ENCODE measurements around the gene AWAT2.

DNA sequence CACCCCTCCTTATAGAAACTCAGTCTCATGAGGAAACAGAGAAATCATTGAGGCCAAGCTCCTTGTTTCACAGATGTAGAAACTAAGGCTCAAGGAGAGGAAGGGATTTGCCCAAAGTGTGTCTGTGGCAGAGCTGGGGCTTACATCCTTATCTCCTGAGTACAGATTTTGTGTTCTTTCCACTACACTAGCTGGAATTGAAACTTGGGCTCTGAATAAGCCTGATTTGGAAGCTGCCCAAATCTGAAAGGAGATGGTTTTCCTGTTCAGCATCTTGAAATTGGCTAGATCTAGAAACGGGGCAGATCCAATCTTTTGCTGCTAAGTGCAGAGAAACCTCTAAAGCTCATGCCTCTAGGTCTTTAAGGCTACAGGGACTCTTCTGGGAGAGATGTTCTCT is 24.3 kb downstream of the AWAT2 start:
- TF ChIP-seq POLR2A (IDR thresholded peaks at IDR 0.05) (no peak), POLR2AphosphoS5 (IDR thresholded peaks at IDR 0.05; ENCODE audit: insufficient read depth in 1 of 2, low read depth in 1 of 2) (no peak)
- TF ChIP-seq, protein P1, sequence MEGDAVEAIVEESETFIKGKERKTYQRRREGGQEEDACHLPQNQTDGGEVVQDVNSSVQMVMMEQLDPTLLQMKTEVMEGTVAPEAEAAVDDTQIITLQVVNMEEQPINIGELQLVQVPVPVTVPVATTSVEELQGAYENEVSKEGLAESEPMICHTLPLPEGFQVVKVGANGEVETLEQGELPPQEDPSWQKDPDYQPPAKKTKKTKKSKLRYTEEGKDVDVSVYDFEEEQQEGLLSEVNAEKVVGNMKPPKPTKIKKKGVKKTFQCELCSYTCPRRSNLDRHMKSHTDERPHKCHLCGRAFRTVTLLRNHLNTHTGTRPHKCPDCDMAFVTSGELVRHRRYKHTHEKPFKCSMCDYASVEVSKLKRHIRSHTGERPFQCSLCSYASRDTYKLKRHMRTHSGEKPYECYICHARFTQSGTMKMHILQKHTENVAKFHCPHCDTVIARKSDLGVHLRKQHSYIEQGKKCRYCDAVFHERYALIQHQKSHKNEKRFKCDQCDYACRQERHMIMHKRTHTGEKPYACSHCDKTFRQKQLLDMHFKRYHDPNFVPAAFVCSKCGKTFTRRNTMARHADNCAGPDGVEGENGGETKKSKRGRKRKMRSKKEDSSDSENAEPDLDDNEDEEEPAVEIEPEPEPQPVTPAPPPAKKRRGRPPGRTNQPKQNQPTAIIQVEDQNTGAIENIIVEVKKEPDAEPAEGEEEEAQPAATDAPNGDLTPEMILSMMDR (IDR thresholded peaks at IDR 0.05) = no peak
